Thyroid gland (tissue), 4 donors: ENCODE measurements around the gene SIPA1L3. TPM values are rescaled to one million over a fixed set of nuclear protein-coding genes. Genes with fewer than 3 reads are reported as not detected.

ENCODE experiments used
- DNase-seq, 2 donors: peaks; one replicate each; pipeline ENCODE4 v3.0.0-alpha.2; 2019
- H3K27ac ChIP-seq, 3 donors: fragments of 200-600 bp; sonication (generic); 1 replicate in 2 of 3; 2 replicates in 1 of 3; pipeline ENCODE4 v1.5.1; 2016 to 2019; ENCODE audit warnings: mild to moderate bottlenecking in 1 of 3, moderate library complexity in 1 of 3
- H3K27me3 ChIP-seq: fragments of 200-600 bp; sonication (generic); one replicate; pipeline ENCODE4 v1.5.1; 2019
- H3K36me3 ChIP-seq, 2 donors: fragments of 200-600 bp; sonication (generic); one replicate each; pipeline ENCODE4 v1.5.1; 2016 to 2019
- H3K4me1 ChIP-seq, 2 donors: fragments of 200-600 bp; sonication (generic); one replicate each; pipeline ENCODE4 v1.5.1; 2017 to 2019
- H3K4me3 ChIP-seq, 3 donors: fragments of 200-600 bp; sonication (generic); replicated peaks in 1 of 3; 1 replicate in 2 of 3; 2 replicates in 1 of 3; pipeline ENCODE4 v1.5.1; 2016; ENCODE audit warnings: mild to moderate bottlenecking in 1 of 3
- H3K9me3 ChIP-seq: fragments of 200-600 bp; sonication (generic); one replicate; pipeline ENCODE4 v1.5.1; 2017
- POLR2A ChIP-seq, 2 donors: fragments of 450-650 bp; IDR thresholded peaks; one replicate each; pipeline ENCODE4 v1.6.1; 2017; ENCODE audit warnings: antibody characterized with exemption in 2 of 2, mild to moderate bottlenecking in 2 of 2, moderate library complexity in 1 of 2
- WGBS, 2 donors: methylation state at CpG; one replicate each; pipeline ENCODE4 v1.1.5; 2017; 5-methylcytosine and 5-hydroxymethylcytosine counted together
- intact Hi-C: fragments of 100-400 bp; cut with DNase I; formaldehyde crosslinking; loops from one replicate; pipeline ENCODE4 v1.15.1; 2023
- total RNA-seq, 4 donors: library from RNA; depleted of rRNA; stranded (reverse); fragments of >200 nt; gene quantifications; one replicate each; pipeline ENCODE4 v1.2.3, GENCODE V29; 2016
- TF ChIP-seq, protein P1 (sequence below), 6 experiments: fragments of 200-600 bp in 3 of 6; fragments of 450-650 bp in 3 of 6; sonication (generic) in 3 of 6; IDR thresholded peaks; one replicate each; pipeline ENCODE4 v1.5.1; 2016 to 2019; ENCODE audit warnings: antibody characterized with exemption in 6 of 6, mild to moderate bottlenecking in 2 of 6, inconsistent platforms in 1 of 6, moderate library complexity in 1 of 6

Gene SIPA1L3
- total RNA-seq, 4 donors from 2014 or later = 39.4 to 130 (median 116) TPM

DNA sequence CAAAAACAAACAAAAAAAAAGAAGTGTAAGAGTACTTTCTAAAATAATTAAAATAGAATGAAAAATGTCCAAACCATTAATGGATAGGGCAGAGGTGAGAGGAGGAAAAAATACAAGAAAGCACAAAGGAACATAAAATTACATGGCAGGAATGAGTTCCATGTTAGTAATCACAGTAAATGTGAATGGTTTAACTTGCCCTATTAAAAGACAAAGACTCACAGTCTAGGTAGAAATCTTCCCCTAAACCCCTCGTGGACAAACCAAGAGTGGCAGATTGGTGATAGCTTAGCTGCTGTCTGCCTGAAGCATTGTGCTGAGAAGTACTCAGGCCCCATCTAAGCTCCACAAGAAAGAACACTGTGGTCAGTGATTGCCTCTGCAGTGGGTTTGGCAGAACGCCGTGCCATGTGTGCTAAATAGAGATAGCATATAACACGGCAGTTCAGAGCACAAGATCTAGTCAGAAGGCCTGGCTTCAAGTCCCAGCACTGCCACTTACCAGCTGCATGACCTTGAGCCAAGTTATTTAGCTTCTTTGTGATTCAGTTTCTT, 213.5 kb downstream of the SIPA1L3 start:
- Histone ChIP-seq H3K27ac (no peak overlapping the region), H3K4me1 (no peaks in the 10 kb centered on the region), H3K9me3 (no peaks in the 10 kb centered on the region), H3K36me3 (peaks cover 18% of the 10 kb centered on the region in 2 donors), H3K27me3 (no peaks in the 10 kb centered on the region), H3K4me3 (no peak overlapping the region)
- intact Hi-C loops = no loop called here
- no peak for DNase-seq
- 94 to 97% methylated on average over 4 of the region's 4 CpGs for WGBS, 2 donors
- TF ChIP-seq, protein P1, sequence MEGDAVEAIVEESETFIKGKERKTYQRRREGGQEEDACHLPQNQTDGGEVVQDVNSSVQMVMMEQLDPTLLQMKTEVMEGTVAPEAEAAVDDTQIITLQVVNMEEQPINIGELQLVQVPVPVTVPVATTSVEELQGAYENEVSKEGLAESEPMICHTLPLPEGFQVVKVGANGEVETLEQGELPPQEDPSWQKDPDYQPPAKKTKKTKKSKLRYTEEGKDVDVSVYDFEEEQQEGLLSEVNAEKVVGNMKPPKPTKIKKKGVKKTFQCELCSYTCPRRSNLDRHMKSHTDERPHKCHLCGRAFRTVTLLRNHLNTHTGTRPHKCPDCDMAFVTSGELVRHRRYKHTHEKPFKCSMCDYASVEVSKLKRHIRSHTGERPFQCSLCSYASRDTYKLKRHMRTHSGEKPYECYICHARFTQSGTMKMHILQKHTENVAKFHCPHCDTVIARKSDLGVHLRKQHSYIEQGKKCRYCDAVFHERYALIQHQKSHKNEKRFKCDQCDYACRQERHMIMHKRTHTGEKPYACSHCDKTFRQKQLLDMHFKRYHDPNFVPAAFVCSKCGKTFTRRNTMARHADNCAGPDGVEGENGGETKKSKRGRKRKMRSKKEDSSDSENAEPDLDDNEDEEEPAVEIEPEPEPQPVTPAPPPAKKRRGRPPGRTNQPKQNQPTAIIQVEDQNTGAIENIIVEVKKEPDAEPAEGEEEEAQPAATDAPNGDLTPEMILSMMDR (IDR thresholded peaks at IDR 0.05) = no peak
- no peak for TF ChIP-seq POLR2A (IDR thresholded peaks at IDR 0.05)

DNA sequence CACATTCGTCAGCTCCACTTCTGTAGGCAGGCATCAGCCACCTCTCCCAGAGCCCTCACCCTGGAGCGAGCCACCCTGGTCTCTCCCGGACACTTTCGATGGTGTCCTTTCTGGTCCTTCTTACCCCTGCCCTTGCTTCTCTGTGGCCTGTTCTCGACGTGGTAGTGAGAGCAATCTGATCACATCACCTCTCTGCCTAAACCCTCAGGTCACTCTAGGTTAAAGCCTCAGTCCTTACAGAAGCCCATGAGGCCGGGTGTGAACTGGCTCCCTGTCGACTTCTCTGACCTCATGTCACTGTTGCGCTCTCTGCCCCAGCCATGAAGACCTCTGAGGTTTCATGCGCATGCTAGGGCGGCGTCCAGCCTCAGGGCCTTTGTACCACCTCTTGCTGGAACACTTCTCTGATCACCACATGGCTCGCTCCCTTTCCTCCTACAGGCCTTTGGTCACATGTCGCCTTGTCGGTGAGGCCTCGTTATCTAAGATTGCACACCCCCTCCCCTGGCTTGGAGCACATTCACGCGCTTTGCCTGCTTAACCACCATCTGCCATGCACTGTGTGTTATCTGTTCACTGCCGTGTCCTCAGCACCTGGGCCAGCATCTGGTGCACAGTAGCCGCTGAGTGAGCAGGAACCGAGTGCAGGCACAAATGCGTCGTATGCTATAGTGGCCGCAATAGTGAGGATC, 215.5 kb downstream of the SIPA1L3 start:
- Histone ChIP-seq H3K27me3 (no peaks in the 10 kb centered on the region), H3K4me1 (no peaks in the 10 kb centered on the region), H3K4me3 (no peak overlapping the region), H3K27ac (no peak overlapping the region), H3K36me3 (peaks cover 18% of the 10 kb centered on the region in 2 donors), H3K9me3 (no peaks in the 10 kb centered on the region)
- intact Hi-C loops = no loop called here
- 96 to 97% methylated on average over 24 of the region's 24 CpGs for WGBS, 2 donors
- no peak for TF ChIP-seq POLR2A (IDR thresholded peaks at IDR 0.05)
- TF ChIP-seq, protein P1 (IDR thresholded peaks at IDR 0.05) = no peak
- no peak for DNase-seq

DNA sequence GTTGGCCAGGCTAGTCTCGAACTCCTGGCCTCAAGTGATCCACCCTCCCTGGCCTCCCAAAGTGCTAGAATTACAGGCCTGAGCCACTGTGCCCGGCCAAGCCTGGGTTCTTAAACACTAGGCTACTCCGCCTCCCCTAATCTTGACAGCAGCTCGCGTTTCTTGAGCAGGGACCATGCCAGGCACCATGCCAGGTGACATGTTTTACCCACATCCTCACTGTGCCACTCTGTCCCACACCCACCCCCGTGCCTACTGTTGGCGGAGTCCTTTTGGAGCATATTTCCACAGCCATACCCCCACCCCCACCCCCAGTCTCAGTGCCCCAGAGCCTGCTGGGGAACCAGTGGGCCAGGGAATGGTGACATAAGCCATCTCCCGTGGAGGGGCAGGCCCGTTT, 218.2 kb downstream of the SIPA1L3 start:
- Histone ChIP-seq H3K36me3 (peaks cover 6 to 7% of the 10 kb centered on the region in 2 donors), H3K27me3 (no peaks in the 10 kb centered on the region), H3K4me3 (no peak overlapping the region), H3K9me3 (no peaks in the 10 kb centered on the region), H3K27ac (no peak overlapping the region), H3K4me1 (no peaks in the 10 kb centered on the region)
- intact Hi-C loops = no loop called here
- WGBS, 2 donors = 92 to 96% methylated on average over 7 to 9 of the region's 9 CpGs
- TF ChIP-seq POLR2A (IDR thresholded peaks at IDR 0.05) = no peak
- DNase-seq = no peak

DNA sequence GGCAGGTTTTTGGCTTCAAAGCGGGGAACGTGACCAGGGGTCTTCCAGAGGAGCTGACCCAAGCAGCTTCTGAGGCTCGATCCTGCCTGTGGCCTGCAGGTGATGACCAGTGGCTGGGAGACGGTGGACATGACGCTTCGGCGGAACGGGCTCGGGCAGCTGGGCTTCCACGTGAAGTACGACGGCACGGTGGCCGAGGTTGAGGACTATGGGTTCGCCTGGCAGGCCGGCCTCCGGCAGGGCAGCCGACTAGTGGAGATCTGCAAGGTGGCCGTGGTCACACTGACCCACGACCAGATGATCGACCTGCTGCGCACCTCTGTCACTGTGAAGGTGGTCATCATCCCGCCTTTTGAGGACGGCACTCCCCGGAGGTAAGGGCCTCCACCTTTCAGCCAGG, 223.4 kb downstream of the SIPA1L3 start:
- Histone ChIP-seq H3K4me3 (no peak overlapping the region), H3K27me3 (no peaks in the 10 kb centered on the region), H3K36me3 (no peaks in the 10 kb centered on the region), H3K4me1 (no peaks in the 10 kb centered on the region), H3K27ac (no peak overlapping the region), H3K9me3 (no peaks in the 10 kb centered on the region)
- no peak for DNase-seq
- intact Hi-C loops = no loop called here
- TF ChIP-seq, protein P1 (IDR thresholded peaks at IDR 0.05) = no peak
- TF ChIP-seq POLR2A (IDR thresholded peaks at IDR 0.05) = no peak
- WGBS, 2 donors = 95 to 98% methylated on average over 23 to 25 of the region's 25 CpGs

DNA sequence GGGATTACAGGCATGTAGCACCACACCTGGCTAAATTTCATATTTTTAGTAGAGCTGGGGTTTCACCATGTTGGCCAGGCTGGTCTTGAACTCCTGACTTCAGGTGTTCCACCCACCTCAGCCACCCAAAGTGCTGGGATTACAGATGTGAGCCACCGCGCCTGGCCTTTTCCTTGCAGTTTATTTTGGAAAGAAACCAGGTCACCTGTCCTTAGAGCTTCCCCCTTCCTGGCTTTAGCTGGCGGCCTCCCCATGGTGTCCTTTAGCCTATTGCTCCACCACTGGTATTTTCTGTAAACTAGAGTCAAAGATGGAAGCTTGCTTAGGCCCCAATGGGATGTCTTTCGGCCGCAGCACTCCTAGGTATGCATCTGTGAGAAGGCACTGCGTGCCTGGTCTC, 225.8 kb downstream of the SIPA1L3 start:
- H3K4me3 ChIP-seq = no peak overlapping the region
- WGBS, 2 donors = 92 to 93% methylated on average over 6 of the region's 6 CpGs
- H3K4me1 ChIP-seq = no peaks in the 10 kb centered on the region
- intact Hi-C loops = no loop called here
- H3K27me3 ChIP-seq = no peaks in the 10 kb centered on the region
- DNase-seq = no peak
- no peaks in the 10 kb centered on the region for H3K36me3 ChIP-seq
- no peaks in the 10 kb centered on the region for H3K9me3 ChIP-seq
- no peak for TF ChIP-seq POLR2A (IDR thresholded peaks at IDR 0.05)
- TF ChIP-seq, protein P1 (IDR thresholded peaks at IDR 0.05) = no peak
- H3K27ac ChIP-seq = no peak overlapping the region
